HCT116 (cell line): ENCODE results near the gene DUSP6.

Experiments
- EZH2 ChIP-seq: fragments of 200-600 bp; sonication (generic); IDR thresholded peaks from 2 replicates; pipeline ENCODE4 v1.6.1; 2017; ENCODE audit warnings: antibody characterized with exemption, mixed run types
- EZH2phosphoT487 ChIP-seq: fragments of 200-600 bp; IDR thresholded peaks from 2 replicates; pipeline ENCODE4 v1.6.1; 2018; ENCODE audit warnings: antibody characterized with exemption, borderline replicate concordance
- POLR2A ChIP-seq: IDR thresholded peaks from 2 replicates; pipeline ENCODE4 v1.7.0; 2011; ENCODE audit warnings: borderline replicate concordance; ENCODE audit not compliant: insufficient read depth, insufficient read length; ENCODE audit errors: extremely low read depth
- POLR2AphosphoS5 ChIP-seq: IDR thresholded peaks from 2 replicates; pipeline ENCODE4 v1.6.1; 2011; ENCODE audit warnings: mild to moderate bottlenecking, low read depth, low read length, moderate library complexity
- YY1 ChIP-seq: IDR thresholded peaks from 2 replicates; pipeline ENCODE4 v1.6.1; 2011; ENCODE audit warnings: low read length, low read depth, moderate library complexity, mild to moderate bottlenecking; ENCODE audit not compliant: insufficient replicate concordance; ENCODE audit errors: extremely low read depth
- ZBTB33 ChIP-seq: IDR thresholded peaks from 2 replicates; pipeline ENCODE4 v1.6.1; 2011; ENCODE audit warnings: mild to moderate bottlenecking, low read length, moderate library complexity; ENCODE audit not compliant: insufficient replicate concordance; ENCODE audit errors: extremely low read depth
- TF ChIP-seq, protein P1 (sequence below), 3 experiments: fragments of 200-600 bp in 1 of 3; sonication (generic) in 1 of 3; IDR thresholded peaks in 2 of 3; conservative IDR thresholded peaks in 1 of 3; 2 replicates each; pipeline ENCODE4 v1.5.1; 2012 to 2017; ENCODE audit warnings: low read depth in 2 of 3, low read length in 2 of 3, antibody characterized with exemption in 1 of 3, borderline replicate concordance in 1 of 3, control low read depth in 1 of 3, mild to moderate bottlenecking in 1 of 3, mixed read lengths in 1 of 3, mixed run types in 1 of 3, moderate library complexity in 1 of 3; ENCODE audit not compliant: insufficient read depth in 1 of 3
- TF ChIP-seq, protein P2 (sequence below): IDR thresholded peaks from 2 replicates; pipeline ENCODE4 v1.6.1; 2012
- TF ChIP-seq, protein P3 (sequence below): IDR thresholded peaks from 2 replicates; pipeline ENCODE4 v1.6.1; 2012
- TF ChIP-seq, protein P4 (sequence below): IDR thresholded peaks from 2 replicates; pipeline ENCODE4 v1.6.1; 2012; ENCODE audit warnings: low read depth

- TF ChIP-seq, protein P1, sequence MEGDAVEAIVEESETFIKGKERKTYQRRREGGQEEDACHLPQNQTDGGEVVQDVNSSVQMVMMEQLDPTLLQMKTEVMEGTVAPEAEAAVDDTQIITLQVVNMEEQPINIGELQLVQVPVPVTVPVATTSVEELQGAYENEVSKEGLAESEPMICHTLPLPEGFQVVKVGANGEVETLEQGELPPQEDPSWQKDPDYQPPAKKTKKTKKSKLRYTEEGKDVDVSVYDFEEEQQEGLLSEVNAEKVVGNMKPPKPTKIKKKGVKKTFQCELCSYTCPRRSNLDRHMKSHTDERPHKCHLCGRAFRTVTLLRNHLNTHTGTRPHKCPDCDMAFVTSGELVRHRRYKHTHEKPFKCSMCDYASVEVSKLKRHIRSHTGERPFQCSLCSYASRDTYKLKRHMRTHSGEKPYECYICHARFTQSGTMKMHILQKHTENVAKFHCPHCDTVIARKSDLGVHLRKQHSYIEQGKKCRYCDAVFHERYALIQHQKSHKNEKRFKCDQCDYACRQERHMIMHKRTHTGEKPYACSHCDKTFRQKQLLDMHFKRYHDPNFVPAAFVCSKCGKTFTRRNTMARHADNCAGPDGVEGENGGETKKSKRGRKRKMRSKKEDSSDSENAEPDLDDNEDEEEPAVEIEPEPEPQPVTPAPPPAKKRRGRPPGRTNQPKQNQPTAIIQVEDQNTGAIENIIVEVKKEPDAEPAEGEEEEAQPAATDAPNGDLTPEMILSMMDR (IDR thresholded peaks at IDR 0.05 in 2 of 3, conservative IDR thresholded peaks at IDR 0.05 in 1 of 3; ENCODE audit: borderline replicate concordance in 1 of 3, insufficient read depth in 1 of 3, low read depth in 2 of 3, low read length in 2 of 3): no peak
- TF ChIP-seq, protein P2, sequence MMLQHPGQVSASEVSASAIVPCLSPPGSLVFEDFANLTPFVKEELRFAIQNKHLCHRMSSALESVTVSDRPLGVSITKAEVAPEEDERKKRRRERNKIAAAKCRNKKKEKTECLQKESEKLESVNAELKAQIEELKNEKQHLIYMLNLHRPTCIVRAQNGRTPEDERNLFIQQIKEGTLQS: no peak
- TF ChIP-seq, protein P3, sequence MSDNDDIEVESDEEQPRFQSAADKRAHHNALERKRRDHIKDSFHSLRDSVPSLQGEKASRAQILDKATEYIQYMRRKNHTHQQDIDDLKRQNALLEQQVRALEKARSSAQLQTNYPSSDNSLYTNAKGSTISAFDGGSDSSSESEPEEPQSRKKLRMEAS: no peak
- TF ChIP-seq EZH2 (no peak), POLR2AphosphoS5 (no peak), ZBTB33 (no peak), EZH2phosphoT487 (no peak), POLR2A (no peak), YY1 (no peak)
- TF ChIP-seq, protein P4, sequence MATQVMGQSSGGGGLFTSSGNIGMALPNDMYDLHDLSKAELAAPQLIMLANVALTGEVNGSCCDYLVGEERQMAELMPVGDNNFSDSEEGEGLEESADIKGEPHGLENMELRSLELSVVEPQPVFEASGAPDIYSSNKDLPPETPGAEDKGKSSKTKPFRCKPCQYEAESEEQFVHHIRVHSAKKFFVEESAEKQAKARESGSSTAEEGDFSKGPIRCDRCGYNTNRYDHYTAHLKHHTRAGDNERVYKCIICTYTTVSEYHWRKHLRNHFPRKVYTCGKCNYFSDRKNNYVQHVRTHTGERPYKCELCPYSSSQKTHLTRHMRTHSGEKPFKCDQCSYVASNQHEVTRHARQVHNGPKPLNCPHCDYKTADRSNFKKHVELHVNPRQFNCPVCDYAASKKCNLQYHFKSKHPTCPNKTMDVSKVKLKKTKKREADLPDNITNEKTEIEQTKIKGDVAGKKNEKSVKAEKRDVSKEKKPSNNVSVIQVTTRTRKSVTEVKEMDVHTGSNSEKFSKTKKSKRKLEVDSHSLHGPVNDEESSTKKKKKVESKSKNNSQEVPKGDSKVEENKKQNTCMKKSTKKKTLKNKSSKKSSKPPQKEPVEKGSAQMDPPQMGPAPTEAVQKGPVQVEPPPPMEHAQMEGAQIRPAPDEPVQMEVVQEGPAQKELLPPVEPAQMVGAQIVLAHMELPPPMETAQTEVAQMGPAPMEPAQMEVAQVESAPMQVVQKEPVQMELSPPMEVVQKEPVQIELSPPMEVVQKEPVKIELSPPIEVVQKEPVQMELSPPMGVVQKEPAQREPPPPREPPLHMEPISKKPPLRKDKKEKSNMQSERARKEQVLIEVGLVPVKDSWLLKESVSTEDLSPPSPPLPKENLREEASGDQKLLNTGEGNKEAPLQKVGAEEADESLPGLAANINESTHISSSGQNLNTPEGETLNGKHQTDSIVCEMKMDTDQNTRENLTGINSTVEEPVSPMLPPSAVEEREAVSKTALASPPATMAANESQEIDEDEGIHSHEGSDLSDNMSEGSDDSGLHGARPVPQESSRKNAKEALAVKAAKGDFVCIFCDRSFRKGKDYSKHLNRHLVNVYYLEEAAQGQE: no peak
Observed at GRCh38 chr12:89309440-89309802, 42.9 kb downstream of the DUSP6 start.
